Stimulated activated CD4-positive, alpha-beta T cell treated with anti-CD3 and anti-CD28 coated beads, Interleukin-1b, Interleukin-23, amount 100 ng/mL, for 24 hours (primary cell): Measurements from ENCODE around the gene CDC42EP5.
"Not testable (repeated sequence)": the region's sequence is repeated elsewhere in the genome, so short reads cannot be mapped to it uniquely, and the experiment has no call there.

Experiments used
- DNase-seq, 4 experiments: peaks; one replicate each; pipeline ENCODE4 v3.0.0-alpha.2; 2020; ENCODE audit warnings: low read depth in 4 of 4, low spot score in 1 of 4

Gene CDC42EP5

GRCh38 chr19:54489766-54490165 is 16.7 kb upstream of the CDC42EP5 start:
- no peak for DNase-seq

DNA sequence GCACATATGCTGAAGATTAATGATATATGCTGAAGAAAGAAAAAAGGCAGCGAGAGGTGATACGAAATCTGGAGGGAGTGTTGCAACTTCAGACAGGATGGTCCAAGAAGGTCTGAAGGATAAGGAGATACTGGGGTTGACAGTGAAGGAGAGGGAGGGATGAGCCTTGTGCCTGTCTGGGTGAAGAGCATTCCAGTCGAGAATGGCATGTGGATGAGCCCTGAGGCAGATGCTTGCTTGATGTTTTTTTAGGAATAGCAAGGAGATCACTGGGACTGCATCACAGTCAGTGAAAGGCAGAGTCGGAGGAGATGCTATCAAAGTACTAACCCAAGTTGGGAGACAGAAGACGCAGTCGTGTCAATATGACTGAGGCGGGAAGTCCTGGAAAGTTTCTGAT is 16.2 kb upstream of the CDC42EP5 start:
- DNase-seq = no peak

GRCh38 chr19:54485851-54486250 is 12.8 kb upstream of the CDC42EP5 start:
- DNase-seq = no peak

GRCh38 chr19:54484451-54484850 is 11.4 kb upstream of the CDC42EP5 start:
- no peak for DNase-seq

- no peak for DNase-seq
Observed at GRCh38 chr19:54482889-54483288, 9.8 kb upstream of the CDC42EP5 start.

DNA sequence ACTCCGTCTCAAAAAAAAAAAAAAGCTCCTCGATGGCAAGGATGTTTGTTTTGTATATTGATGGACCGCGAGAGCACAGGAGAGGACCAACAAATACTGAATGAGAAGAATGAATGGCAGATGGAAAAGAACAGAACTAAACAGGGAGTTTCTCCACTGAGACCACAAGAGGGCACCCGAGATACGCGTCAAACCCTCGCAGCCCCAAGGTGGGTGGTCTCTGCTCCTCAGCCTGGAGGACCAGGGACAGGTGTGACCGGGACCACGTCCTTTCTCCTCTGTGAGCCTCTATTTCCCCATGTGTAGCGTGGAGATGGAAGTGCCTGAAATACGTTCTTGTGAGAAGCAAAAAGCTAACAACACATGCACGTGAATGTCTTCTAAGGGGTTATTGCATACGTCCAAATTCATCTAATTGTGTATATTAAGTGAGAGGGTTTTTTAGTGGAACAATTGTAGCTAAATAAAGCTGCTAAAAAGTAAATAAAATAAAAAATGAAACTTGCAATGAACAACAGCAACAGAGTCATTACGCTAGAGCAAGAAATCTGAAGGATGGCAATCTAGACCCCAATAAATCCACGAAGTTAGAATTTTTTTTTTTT is 8.3 kb upstream of the CDC42EP5 start:
- peak in 2 of 4 experiments; percentile 24 to 26 for DNase-seq

DNA sequence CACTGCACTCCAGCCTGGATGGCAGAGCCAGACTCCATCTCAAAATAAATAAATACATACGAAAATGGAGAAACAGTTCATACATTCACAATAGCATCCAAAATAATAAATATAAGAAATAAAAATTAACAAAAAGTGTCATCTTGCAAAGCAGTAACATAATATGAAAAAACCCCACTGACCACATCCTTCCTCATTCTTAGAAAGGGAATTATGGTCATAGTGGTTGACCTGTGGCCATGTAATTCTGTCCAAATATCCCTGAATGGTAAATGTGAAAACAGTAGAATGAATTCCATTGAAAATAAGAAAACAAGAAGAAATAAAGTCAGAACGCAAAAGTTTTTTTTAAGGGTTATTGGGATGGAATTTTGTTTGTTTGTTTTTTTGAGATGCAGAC is 7.0 kb upstream of the CDC42EP5 start:
- DNase-seq = no peak

- no peak for DNase-seq
Observed at GRCh38 chr19:54478677-54479266, 5.7 kb upstream of the CDC42EP5 start.

GRCh38 chr19:54477650-54478049 is 4.6 kb upstream of the CDC42EP5 start:
- DNase-seq = no peak

GRCh38 chr19:54475706-54476105 is 2.6 kb upstream of the CDC42EP5 start:
- DNase-seq = no peak

DNA sequence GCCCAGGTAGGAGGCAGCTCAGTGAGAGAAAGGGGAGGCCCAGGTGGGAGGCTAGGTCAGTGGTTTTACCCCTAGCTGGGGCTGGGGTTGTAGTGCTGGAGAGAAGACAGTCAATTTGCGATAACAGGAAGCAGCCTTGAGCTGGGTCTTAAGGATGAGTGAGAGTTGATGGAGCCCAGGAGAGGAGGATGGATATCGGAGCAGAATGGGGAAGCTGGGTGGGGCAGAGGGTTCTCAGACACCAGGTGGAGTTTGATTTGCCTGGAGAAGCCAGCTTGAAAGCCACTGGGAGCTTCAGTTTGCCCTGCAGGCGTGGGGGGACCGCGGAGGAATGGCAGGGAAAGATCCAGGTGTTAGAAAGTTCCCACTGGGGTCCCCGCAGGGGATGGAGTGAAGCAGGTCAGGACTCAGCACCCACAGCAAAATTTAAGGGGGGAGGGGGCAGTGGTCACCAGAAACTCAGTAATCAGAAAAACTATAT is 836 bp upstream of the CDC42EP5 start:
- DNase-seq = no peak

DNA sequence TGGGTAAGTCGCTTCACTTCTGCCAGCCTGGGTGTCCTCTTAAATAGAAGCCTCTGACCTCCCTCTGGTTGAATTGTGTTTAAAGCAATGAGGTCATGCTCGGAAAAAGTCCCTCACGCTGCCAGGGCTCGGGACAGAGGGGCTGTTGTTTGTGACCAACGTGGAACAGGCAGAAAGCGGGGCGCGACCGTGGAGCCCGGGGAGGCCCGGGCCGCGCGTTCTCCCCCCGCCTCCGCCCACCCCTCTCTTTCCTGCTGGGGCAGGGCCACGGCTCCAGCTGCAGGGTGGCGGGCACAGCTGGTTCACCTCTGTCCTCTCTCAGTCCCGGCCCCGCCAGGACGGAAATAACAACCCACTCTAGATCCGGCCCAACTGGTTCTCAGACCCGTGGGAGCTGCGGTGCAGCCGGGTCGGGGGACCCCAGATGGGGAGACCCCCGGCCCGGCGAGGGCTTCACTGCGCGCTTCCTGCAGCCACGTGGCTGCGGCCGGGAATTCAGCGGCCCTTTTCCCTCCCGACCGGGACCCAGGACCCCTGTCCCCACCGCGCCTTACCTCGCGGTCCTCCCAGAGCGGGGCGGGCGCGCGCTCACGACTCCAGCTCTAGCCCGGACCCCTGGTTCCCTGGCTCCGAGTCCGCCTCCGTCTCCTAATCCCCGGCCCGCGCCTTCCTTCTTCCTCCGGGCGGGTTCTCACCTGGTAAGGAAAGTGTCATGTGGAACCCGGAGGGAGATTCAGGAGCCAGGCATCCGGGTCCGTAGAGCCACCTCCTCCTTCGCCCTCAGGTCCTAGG is 1.9 kb downstream of the CDC42EP5 start:
- no peak for DNase-seq

DNA sequence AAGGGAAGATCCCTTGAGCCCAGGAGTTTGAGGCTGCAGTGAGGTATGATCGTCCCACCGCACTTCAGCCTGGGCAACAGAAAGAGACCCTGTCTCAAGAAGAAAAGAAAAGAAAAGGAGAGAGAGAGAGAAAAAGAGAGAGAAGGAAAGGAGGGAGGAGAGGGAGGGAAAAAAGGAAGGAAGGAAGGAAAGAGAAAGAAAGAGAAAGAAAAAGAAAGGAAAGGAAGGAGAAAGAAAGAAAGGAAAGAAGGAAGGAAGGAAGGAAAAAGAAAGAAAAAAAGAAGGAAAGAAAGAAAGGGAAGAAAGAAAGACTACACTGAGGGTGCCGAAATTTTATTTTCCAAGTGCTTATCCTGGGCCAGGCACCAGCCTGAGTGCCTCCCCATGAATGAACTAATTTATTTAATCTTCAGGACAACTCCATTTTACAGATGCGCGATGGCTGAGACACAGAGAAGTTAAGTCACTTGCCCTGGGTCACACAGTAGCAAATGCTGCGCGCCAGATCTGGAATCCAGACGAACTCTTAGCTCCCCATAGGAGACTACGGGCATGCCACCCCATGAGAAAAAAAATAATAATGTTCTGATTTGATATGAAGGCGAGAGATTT is 2.7 kb downstream of the CDC42EP5 start:
- DNase-seq = no peak

GRCh38 chr19:54469496-54469934 is 3.6 kb downstream of the CDC42EP5 start:
- no peak for DNase-seq

DNA sequence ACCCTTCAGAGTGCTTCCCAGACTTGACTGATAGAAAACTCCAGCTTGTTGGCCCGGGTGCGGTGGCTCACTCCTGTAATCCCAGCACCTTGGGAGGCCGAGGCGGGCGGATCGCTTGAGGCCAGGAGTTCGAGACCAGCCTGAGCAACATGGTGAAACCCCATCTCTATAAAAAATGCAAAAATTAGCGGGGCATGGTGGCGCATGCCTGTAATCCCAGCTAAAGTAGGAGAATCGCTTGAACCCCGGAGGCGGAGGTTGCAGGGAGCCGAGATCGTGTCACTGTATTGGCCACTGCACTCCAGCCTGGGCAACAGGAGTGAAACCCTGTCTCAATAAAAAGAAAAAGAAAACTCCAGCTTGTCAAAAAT is 7.0 kb downstream of the CDC42EP5 start:
- not testable (repeated sequence) for DNase-seq

GRCh38 chr19:54465426-54466109 is 7.5 kb downstream of the CDC42EP5 start:
- DNase-seq = no peak

GRCh38 chr19:54464630-54465425 is 8.3 kb downstream of the CDC42EP5 start:
- peak; percentile 52 to 80 (median 62) for DNase-seq

DNA sequence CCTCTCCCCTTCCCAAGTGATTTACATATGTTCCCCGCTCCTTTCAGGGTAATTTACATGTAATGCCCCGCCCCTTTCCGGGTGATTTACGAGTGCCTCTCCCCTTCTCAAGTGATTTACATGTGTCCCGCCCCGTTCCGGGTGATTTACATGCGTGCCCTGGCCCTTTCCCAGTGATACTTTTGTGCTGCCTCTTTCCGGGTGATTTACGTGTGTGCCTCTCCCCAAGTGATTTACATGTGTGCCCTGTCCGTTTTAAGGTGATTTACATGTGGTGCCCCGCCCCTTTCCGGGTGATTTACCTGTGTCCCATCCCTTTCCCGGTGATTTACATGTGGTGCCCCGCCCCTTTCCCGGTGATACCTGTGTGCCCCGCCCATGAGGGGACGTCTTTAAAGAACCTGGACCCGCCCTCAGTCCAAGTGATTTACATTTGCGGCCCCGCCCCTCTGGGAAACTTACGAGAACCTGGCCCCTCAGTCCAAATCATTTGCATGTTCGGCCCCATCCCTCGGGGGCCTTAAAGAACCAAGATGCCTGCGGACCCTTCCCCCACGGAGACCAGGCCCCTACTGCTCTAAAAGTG is 9.0 kb downstream of the CDC42EP5 start:
- peak; percentile 65 to 90 (median 73) for DNase-seq

- DNase-seq = peak; percentile 91 to 98 (median 94)
Observed at GRCh38 chr19:54463531-54464043, 9.5 kb downstream of the CDC42EP5 start, which contains the start of gene LENG9. TSS of gene LENG9 (minus strand) at chr19:54463778. CDS start at chr19:54463526, 252 bp downstream.
